Measurements from ENCODE around the gene RNF115.

GRCh38 chr1:145863282-145864018 is 39.6 kb upstream of the RNF115 start:
- TF ChIP-seq, protein P1, sequence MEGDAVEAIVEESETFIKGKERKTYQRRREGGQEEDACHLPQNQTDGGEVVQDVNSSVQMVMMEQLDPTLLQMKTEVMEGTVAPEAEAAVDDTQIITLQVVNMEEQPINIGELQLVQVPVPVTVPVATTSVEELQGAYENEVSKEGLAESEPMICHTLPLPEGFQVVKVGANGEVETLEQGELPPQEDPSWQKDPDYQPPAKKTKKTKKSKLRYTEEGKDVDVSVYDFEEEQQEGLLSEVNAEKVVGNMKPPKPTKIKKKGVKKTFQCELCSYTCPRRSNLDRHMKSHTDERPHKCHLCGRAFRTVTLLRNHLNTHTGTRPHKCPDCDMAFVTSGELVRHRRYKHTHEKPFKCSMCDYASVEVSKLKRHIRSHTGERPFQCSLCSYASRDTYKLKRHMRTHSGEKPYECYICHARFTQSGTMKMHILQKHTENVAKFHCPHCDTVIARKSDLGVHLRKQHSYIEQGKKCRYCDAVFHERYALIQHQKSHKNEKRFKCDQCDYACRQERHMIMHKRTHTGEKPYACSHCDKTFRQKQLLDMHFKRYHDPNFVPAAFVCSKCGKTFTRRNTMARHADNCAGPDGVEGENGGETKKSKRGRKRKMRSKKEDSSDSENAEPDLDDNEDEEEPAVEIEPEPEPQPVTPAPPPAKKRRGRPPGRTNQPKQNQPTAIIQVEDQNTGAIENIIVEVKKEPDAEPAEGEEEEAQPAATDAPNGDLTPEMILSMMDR (IDR thresholded peaks at IDR 0.05) = no peak
- TF ChIP-seq POLR2A (IDR thresholded peaks at IDR 0.05) = no peak
